Glutamatergic neuron (in vitro differentiated cells): ENCODE data around the gene RHEX. TPM values are rescaled to one million over a fixed set of nuclear protein-coding genes. Genes with fewer than 3 reads are reported as not detected.
"Not testable (repeated sequence)": the region's sequence is repeated elsewhere in the genome, so short reads cannot be mapped to it uniquely, and the experiment has no call there.

Experiments
- DNase-seq: peaks from one replicate; pipeline ENCODE4 v3.0.0; 2022
- H3K27ac Mint-ChIP-seq: one replicate; pipeline ENCODE4 v1.8.0; 2020; ENCODE audit warnings: mild to moderate bottlenecking, mixed read lengths, inconsistent platforms; ENCODE audit not compliant: unreplicated experiment
- H3K27me3 Mint-ChIP-seq: one replicate; pipeline ENCODE4 v1.8.0; 2020; ENCODE audit warnings: mild to moderate bottlenecking, moderate library complexity, mixed read lengths, inconsistent platforms; ENCODE audit not compliant: unreplicated experiment
- H3K36me3 Mint-ChIP-seq: one replicate; pipeline ENCODE4 v1.8.0; 2020; ENCODE audit warnings: mild to moderate bottlenecking, mixed read lengths, inconsistent platforms; ENCODE audit not compliant: unreplicated experiment
- H3K4me1 Mint-ChIP-seq: one replicate; pipeline ENCODE4 v1.8.0; 2020; ENCODE audit warnings: mild to moderate bottlenecking, low read depth, mixed read lengths, inconsistent platforms; ENCODE audit not compliant: unreplicated experiment
- H3K4me3 Mint-ChIP-seq: one replicate; pipeline ENCODE4 v1.8.0; 2020; ENCODE audit warnings: mild to moderate bottlenecking, mixed read lengths, inconsistent platforms; ENCODE audit not compliant: unreplicated experiment
- H3K9me3 Mint-ChIP-seq: one replicate; pipeline ENCODE4 v1.8.0; 2020; ENCODE audit warnings: mild to moderate bottlenecking, moderate library complexity, mixed read lengths, inconsistent platforms; ENCODE audit not compliant: unreplicated experiment
- long read RNA-seq: library from polyadenylated mRNA; unstranded; transcript quantifications from one replicate; pipeline ENCODE4 v2.0.0, GENCODE V29; 2020; ENCODE audit not compliant: unreplicated experiment
- total RNA-seq: library from RNA; stranded (reverse); fragmentation: NEBNext Ultra II Directional; extraction: Animal tissue kit (Norgen Biotek cat#: 25700); gene quantifications from one replicate; pipeline ENCODE4 v1.2.1, GENCODE V29; 2021; ENCODE audit not compliant: unreplicated experiment
- TF ChIP-seq, protein P1 (sequence below): fragments of 200-600 bp; sonication (generic); IDR thresholded peaks from one replicate; pipeline ENCODE4 v1.5.0; 2021; ENCODE audit not compliant: partially characterized antibody, unreplicated experiment

The RHEX gene, protein sequence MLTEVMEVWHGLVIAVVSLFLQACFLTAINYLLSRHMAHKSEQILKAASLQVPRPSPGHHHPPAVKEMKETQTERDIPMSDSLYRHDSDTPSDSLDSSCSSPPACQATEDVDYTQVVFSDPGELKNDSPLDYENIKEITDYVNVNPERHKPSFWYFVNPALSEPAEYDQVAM
- total RNA-seq, result not detected
- long read RNA-seq, result 0 reads

DNA sequence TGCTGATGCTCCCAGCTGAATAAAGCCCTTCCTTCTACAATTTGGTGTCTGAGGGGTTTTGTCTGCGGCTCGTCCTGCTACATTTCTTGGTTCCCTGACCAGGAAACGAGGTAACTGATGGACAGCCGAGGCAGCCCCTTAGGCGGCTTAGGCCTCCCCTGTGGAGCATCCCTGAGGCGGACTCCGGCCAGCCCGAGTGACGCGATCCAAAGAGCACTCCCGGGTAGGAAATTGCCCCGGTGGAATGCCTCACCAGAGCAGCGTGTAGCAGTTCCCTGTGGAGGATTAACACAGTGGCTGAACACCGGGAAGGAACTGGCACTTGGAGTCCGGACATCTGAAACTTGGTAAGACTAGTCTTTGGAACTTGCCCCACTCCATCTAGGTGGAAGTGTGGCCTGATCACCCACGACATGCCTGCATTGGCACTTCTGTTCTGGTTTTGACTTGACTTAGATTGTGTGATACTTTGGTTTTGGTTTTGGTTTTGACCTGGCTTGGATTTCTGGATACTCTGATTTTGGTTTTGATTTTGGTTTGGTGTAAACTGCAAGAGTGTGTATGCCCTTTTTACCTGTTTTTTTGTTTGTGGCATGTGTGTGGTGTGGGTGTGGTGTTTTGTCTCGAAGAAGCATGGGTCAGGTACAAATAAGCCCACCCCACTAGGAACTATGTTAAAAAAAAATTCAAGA lies at the start of gene RHEX:
TSS of gene RHEX (plus strand) at position 255 of the 692 bp plus-strand sequence. CDS start 44,656 bp downstream, outside the sequence.
- DNase-seq, H3K4me3 Mint-ChIP-seq, H3K9me3 Mint-ChIP-seq, H3K27me3 Mint-ChIP-seq, H3K27ac Mint-ChIP-seq, H3K4me1 Mint-ChIP-seq, H3K36me3 Mint-ChIP-seq: not testable (repeated sequence)

DNA sequence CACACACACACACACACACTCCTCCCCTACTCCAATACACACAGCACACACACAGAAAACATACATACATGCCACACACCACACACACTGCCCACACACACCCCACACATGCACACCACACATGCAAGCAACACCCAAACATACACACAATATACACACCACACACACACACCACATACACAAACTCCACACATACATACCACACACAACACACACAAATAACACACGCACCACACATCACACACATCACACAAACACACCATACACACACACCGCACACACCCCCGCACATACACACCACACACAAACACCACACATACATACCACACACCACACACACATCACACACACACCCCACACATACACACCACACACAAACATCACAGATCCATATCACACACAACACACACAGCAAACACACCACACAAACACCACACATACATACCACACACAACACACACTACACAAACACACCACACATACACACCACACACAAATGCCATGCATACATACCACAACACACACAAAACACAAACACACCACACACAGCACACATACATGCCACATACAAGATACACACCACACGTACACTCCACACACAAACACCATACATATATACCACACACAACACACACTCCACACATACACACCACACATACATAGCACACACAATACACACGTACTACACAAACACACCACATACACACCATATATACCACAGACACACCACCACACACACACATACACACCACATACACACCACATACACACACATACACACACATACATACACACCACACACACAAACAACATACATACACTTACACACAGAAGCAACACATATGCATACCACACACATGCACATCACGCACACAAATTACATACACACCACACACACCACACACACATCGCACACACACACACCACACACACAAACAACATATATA lies 48.8 kb upstream of the RHEX start:
- TF ChIP-seq, protein P1, sequence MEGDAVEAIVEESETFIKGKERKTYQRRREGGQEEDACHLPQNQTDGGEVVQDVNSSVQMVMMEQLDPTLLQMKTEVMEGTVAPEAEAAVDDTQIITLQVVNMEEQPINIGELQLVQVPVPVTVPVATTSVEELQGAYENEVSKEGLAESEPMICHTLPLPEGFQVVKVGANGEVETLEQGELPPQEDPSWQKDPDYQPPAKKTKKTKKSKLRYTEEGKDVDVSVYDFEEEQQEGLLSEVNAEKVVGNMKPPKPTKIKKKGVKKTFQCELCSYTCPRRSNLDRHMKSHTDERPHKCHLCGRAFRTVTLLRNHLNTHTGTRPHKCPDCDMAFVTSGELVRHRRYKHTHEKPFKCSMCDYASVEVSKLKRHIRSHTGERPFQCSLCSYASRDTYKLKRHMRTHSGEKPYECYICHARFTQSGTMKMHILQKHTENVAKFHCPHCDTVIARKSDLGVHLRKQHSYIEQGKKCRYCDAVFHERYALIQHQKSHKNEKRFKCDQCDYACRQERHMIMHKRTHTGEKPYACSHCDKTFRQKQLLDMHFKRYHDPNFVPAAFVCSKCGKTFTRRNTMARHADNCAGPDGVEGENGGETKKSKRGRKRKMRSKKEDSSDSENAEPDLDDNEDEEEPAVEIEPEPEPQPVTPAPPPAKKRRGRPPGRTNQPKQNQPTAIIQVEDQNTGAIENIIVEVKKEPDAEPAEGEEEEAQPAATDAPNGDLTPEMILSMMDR, result no peak
- H3K27ac Mint-ChIP-seq, result peak overlapping the region; percentile 55

DNA sequence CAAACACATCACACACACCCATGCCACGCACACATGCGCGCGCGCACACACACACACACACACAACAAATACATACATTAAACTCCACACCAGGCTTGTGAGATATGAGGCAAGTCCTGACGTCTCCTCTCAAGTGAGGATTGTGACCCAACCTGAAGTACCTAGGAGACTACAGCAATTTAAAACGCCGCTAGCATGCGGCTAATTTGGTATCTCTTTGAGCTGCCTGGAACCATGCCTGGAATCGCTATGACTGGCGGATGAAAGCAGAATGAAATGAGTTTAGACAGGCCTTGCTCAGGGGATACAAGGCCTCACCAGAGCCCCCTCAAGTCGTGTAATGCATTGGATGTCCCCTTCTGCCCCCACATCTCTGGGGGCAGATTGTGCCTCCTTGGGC lies 48.1 kb upstream of the RHEX start:
- DNase-seq, result no peak
- peaks cover 2% of the 10 kb centered on the region for H3K4me1 Mint-ChIP-seq
- peaks cover 7% of the 10 kb centered on the region for H3K36me3 Mint-ChIP-seq
- H3K27ac Mint-ChIP-seq, result no peak overlapping the region
- peaks cover 10% of the 10 kb centered on the region for H3K9me3 Mint-ChIP-seq
- TF ChIP-seq, protein P1, result no peak
- peaks cover 2% of the 10 kb centered on the region for H3K27me3 Mint-ChIP-seq
- H3K4me3 Mint-ChIP-seq, result no peak overlapping the region

More for the DNA sequence above, 48.8 kb upstream of the RHEX start:
- Mint-ChIP-seq H3K4me1 (peaks cover 2% of the 10 kb centered on the region), H3K4me3 (peak overlapping the region; percentile 49), H3K36me3 (peaks cover 8% of the 10 kb centered on the region), H3K9me3 (peaks cover 10% of the 10 kb centered on the region), H3K27me3 (peaks cover 2% of the 10 kb centered on the region)
- no peak for DNase-seq

DNA sequence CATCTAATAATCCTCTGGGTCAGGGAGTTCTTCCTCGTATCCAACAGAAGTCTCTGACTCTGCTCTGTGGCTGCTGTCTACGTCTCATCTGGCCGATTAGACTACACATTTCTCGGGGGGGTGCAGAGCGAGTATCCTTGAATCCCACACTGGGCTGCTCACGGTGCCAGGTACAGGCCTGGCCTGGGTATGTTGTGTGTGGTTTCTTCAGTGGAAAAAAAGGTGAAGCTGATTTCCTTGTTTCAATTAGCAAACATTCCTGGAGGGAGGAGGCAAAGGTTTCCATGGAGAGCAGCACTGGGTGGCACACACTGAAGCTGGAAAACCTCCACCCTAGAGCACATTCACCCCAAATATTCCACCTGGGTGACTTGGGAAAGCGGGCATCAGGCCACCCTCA lies 47.7 kb upstream of the RHEX start:
- H3K9me3 Mint-ChIP-seq, result peaks cover 10% of the 10 kb centered on the region
- no peak for DNase-seq
- no peak overlapping the region for H3K4me3 Mint-ChIP-seq
- H3K27me3 Mint-ChIP-seq, result peaks cover 2% of the 10 kb centered on the region
- no peak overlapping the region for H3K27ac Mint-ChIP-seq
- peaks cover 7% of the 10 kb centered on the region for H3K36me3 Mint-ChIP-seq
- TF ChIP-seq, protein P1, result no peak
- peaks cover 2% of the 10 kb centered on the region for H3K4me1 Mint-ChIP-seq

DNA sequence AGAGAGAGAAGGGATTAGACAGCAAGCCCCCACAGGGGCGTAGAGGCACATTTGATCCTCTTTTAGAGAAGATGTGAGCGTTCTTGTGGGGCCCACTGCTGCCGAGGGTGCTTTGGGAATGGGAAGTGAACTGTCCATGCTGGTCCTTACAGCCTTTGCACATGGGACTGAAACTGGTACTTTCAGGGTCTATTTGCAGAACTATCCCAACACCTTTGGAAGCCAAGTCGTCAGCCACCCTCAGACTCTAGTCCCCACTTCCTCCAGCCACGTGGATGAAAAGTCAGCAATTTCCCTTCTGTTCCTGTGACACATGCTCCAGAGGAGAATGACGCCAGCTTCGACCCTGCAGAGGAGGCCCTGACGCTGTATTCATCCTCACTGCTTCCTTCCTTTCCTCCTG lies 47.2 kb upstream of the RHEX start:
- DNase-seq, result no peak
- Mint-ChIP-seq H3K27ac (no peak overlapping the region), H3K9me3 (peaks cover 10% of the 10 kb centered on the region), H3K36me3 (peaks cover 7% of the 10 kb centered on the region), H3K4me1 (peaks cover 2% of the 10 kb centered on the region), H3K27me3 (peaks cover 2% of the 10 kb centered on the region), H3K4me3 (no peak overlapping the region)
- TF ChIP-seq, protein P1, result no peak
